Measurements from ENCODE around the gene TEDDM1. TPM values are rescaled to one million over a fixed set of nuclear protein-coding genes. Genes with fewer than 3 reads are reported as not detected.

Gene TEDDM1
- total and polyA plus RNA-seq, 2 experiments from 2014 or later: not detected

DNA sequence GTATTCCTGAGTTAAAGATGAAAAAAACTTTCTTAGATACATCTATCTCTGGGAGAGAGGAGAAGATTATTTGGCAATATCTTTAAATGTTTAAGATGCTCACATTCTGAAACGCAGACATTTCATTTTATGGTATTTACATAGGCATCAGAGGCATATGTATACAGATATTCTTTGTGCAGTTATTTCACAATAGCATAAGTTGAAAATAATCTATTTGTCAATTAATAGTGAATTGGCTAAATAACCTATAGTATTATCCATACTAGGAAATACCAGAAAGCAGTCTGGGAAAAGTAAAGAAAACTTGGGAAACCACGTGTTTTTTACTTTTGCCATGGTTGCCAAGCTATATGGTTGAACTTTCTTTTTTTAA is 44.8 kb downstream of the TEDDM1 start:
- H2AFZ ChIP-seq: no peak overlapping the region

More for the DNA sequence above, 44.8 kb downstream of the TEDDM1 start:
- no peaks in the 10 kb centered on the region for H3K79me2 ChIP-seq (replicated peaks; ENCODE audit: insufficient read depth)
- DNase-seq (ENCODE audit: low spot score): no peak
- no peak overlapping the region for H3K4me2 ChIP-seq
- H3K27ac Mint-ChIP-seq: no peak overlapping the region
- ATAC-seq: no peak
- no peaks in the 10 kb centered on the region for H3K27me3 ChIP-seq (ENCODE audit: insufficient read depth)
- H3K27me3 Mint-ChIP-seq (ENCODE audit: insufficient read depth, low read depth, poor library complexity): peaks cover 4% of the 10 kb centered on the region
- peaks cover 10% of the 10 kb centered on the region for H3K4me1 ChIP-seq (ENCODE audit: insufficient read depth)
- TF ChIP-seq POLR2AphosphoS5 (IDR thresholded peaks at IDR 0.05; ENCODE audit: low read depth) (no peak), ZNF114 (CRISPR knock-in tag; IDR thresholded peaks at IDR 0.05) (no peak), NANOG (IDR thresholded peaks at IDR 0.05; ENCODE audit: borderline replicate concordance) (no peak), STAT1 (IDR thresholded peaks at IDR 0.05; ENCODE audit: unreplicated experiment) (no peak), EZH2phosphoT487 (IDR thresholded peaks at IDR 0.05; ENCODE audit: unreplicated experiment) (no peak), ZNF331 (CRISPR knock-in tag; IDR thresholded peaks at IDR 0.05; ENCODE audit: low read depth) (no peak), JUNB (IDR thresholded peaks at IDR 0.05; ENCODE audit: unreplicated experiment) (no peak), CREB1 (CRISPR knock-in tag; IDR thresholded peaks at IDR 0.05; ENCODE audit: low read depth) (no peak), CTCF (conservative IDR thresholded peaks at IDR 0.05; ENCODE audit: low read depth in 2 of 2) (no peak), EZH2 (IDR thresholded peaks at IDR 0.05; ENCODE audit: low read depth, unreplicated experiment) (no peak)
- TF ChIP-seq, protein P1, sequence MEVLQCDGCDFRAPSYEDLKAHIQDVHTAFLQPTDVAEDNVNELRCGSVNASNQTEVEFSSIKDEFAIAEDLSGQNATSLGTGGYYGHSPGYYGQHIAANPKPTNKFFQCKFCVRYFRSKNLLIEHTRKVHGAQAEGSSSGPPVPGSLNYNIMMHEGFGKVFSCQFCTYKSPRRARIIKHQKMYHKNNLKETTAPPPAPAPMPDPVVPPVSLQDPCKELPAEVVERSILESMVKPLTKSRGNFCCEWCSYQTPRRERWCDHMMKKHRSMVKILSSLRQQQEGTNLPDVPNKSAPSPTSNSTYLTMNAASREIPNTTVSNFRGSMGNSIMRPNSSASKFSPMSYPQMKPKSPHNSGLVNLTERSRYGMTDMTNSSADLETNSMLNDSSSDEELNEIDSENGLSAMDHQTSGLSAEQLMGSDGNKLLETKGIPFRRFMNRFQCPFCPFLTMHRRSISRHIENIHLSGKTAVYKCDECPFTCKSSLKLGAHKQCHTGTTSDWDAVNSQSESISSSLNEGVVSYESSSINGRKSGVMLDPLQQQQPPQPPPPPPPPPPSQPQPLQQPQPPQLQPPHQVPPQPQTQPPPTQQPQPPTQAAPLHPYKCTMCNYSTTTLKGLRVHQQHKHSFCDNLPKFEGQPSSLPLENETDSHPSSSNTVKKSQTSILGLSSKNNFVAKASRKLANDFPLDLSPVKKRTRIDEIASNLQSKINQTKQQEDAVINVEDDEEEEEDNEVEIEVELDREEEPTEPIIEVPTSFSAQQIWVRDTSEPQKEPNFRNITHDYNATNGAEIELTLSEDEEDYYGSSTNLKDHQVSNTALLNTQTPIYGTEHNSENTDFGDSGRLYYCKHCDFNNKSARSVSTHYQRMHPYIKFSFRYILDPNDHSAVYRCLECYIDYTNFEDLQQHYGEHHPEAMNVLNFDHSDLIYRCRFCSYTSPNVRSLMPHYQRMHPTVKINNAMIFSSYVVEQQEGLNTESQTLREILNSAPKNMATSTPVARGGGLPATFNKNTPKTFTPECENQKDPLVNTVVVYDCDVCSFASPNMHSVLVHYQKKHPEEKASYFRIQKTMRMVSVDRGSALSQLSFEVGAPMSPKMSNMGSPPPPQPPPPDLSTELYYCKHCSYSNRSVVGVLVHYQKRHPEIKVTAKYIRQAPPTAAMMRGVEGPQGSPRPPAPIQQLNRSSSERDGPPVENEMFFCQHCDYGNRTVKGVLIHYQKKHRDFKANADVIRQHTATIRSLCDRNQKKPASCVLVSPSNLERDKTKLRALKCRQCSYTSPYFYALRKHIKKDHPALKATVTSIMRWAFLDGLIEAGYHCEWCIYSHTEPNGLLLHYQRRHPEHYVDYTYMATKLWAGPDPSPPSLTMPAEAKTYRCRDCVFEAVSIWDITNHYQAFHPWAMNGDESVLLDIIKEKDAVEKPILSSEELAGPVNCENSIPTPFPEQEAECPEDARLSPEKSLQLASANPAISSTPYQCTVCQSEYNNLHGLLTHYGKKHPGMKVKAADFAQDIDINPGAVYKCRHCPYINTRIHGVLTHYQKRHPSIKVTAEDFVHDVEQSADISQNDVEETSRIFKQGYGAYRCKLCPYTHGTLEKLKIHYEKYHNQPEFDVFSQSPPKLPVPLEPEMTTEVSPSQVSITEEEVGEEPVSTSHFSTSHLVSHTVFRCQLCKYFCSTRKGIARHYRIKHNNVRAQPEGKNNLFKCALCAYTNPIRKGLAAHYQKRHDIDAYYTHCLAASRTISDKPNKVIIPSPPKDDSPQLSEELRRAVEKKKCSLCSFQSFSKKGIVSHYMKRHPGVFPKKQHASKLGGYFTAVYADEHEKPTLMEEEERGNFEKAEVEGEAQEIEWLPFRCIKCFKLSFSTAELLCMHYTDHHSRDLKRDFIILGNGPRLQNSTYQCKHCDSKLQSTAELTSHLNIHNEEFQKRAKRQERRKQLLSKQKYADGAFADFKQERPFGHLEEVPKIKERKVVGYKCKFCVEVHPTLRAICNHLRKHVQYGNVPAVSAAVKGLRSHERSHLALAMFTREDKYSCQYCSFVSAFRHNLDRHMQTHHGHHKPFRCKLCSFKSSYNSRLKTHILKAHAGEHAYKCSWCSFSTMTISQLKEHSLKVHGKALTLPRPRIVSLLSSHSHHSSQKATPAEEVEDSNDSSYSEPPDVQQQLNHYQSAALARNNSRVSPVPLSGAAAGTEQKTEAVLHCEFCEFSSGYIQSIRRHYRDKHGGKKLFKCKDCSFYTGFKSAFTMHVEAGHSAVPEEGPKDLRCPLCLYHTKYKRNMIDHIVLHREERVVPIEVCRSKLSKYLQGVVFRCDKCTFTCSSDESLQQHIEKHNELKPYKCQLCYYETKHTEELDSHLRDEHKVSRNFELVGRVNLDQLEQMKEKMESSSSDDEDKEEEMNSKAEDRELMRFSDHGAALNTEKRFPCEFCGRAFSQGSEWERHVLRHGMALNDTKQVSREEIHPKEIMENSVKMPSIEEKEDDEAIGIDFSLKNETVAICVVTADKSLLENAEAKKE (CRISPR knock-in tag; IDR thresholded peaks at IDR 0.05): no peak
- TF ChIP-seq, protein P2, sequence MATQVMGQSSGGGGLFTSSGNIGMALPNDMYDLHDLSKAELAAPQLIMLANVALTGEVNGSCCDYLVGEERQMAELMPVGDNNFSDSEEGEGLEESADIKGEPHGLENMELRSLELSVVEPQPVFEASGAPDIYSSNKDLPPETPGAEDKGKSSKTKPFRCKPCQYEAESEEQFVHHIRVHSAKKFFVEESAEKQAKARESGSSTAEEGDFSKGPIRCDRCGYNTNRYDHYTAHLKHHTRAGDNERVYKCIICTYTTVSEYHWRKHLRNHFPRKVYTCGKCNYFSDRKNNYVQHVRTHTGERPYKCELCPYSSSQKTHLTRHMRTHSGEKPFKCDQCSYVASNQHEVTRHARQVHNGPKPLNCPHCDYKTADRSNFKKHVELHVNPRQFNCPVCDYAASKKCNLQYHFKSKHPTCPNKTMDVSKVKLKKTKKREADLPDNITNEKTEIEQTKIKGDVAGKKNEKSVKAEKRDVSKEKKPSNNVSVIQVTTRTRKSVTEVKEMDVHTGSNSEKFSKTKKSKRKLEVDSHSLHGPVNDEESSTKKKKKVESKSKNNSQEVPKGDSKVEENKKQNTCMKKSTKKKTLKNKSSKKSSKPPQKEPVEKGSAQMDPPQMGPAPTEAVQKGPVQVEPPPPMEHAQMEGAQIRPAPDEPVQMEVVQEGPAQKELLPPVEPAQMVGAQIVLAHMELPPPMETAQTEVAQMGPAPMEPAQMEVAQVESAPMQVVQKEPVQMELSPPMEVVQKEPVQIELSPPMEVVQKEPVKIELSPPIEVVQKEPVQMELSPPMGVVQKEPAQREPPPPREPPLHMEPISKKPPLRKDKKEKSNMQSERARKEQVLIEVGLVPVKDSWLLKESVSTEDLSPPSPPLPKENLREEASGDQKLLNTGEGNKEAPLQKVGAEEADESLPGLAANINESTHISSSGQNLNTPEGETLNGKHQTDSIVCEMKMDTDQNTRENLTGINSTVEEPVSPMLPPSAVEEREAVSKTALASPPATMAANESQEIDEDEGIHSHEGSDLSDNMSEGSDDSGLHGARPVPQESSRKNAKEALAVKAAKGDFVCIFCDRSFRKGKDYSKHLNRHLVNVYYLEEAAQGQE (IDR thresholded peaks at IDR 0.05; ENCODE audit: unreplicated experiment): no peak
- TF ChIP-seq, protein P3, sequence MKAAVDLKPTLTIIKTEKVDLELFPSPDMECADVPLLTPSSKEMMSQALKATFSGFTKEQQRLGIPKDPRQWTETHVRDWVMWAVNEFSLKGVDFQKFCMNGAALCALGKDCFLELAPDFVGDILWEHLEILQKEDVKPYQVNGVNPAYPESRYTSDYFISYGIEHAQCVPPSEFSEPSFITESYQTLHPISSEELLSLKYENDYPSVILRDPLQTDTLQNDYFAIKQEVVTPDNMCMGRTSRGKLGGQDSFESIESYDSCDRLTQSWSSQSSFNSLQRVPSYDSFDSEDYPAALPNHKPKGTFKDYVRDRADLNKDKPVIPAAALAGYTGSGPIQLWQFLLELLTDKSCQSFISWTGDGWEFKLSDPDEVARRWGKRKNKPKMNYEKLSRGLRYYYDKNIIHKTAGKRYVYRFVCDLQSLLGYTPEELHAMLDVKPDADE (IDR thresholded peaks at IDR 0.05): no peak
- H3K9me3 Mint-ChIP-seq: no peaks in the 10 kb centered on the region; the same call in 2 of the 3 replicates
- H3K4me3 ChIP-seq: no peak overlapping the region
- H3K27ac ChIP-seq (ENCODE audit: low read depth): no peak overlapping the region
- H4K20me1 ChIP-seq (replicated peaks; ENCODE audit: insufficient read depth): no peaks in the 10 kb centered on the region
- no peaks in the 10 kb centered on the region for H3K36me3 Mint-ChIP-seq (ENCODE audit: low read depth)
- H3K4me1 Mint-ChIP-seq: peaks cover 29% of the 10 kb centered on the region
- H3K9me2 ChIP-seq (ENCODE audit: insufficient read depth): peaks cover 3% of the 10 kb centered on the region
- no peaks in the 10 kb centered on the region for H3F3A ChIP-seq (replicated peaks; ENCODE audit: low read depth)
- H3K36me3 ChIP-seq (ENCODE audit: insufficient read depth): no peaks in the 10 kb centered on the region
- H3K4me3 Mint-ChIP-seq: no peak overlapping the region

All from GM23338 (cell line).